Measurements from ENCODE around the gene VRK2. TPM values are rescaled to one million over a fixed set of nuclear protein-coding genes. Genes with fewer than 3 reads are reported as not detected.

The VRK2 gene
- total RNA-seq, 2 donors from 2014 or later = 18.1 to 19.2 TPM

GRCh38 chr2:58122040-58122439 is 75.4 kb downstream of the VRK2 start:
- WGBS = 83% methylated on average over 3 of the region's 3 CpGs
- TF ChIP-seq CTCF (IDR thresholded peaks at IDR 0.05) (no peak), POLR2AphosphoS5 (IDR thresholded peaks at IDR 0.05) (no peak), POLR2A (IDR thresholded peaks at IDR 0.05) (no peak)
- H3K27ac ChIP-seq = no peak overlapping the region
- DNase-seq (ENCODE audit: low spot score) = no peak
- H3K36me3 ChIP-seq = no peaks in the 10 kb centered on the region
- no peak overlapping the region for H3K4me3 ChIP-seq
- no peaks in the 10 kb centered on the region for H3K4me1 ChIP-seq (replicated peaks)
- intact Hi-C loops (cut with DNase I) = no loop called here
- no peaks in the 10 kb centered on the region for H3K9me3 ChIP-seq
- no peaks in the 10 kb centered on the region for H3K27me3 ChIP-seq (replicated peaks; ENCODE audit: insufficient read depth)

- WGBS = 96% methylated on average over 3 of the region's 3 CpGs
- no peak for TF ChIP-seq CTCF (IDR thresholded peaks at IDR 0.05)
- TF ChIP-seq POLR2AphosphoS5 (IDR thresholded peaks at IDR 0.05) = no peak
- TF ChIP-seq POLR2A (IDR thresholded peaks at IDR 0.05) = no peak
Measured at GRCh38 chr2:58122540-58122939, 75.9 kb downstream of the VRK2 start.

GRCh38 chr2:58127111-58127510 is 80.5 kb downstream of the VRK2 start:
- intact Hi-C loops (cut with DNase I) = no loop called here
- TF ChIP-seq CTCF (IDR thresholded peaks at IDR 0.05) (no peak), POLR2AphosphoS5 (IDR thresholded peaks at IDR 0.05) (no peak), POLR2A (IDR thresholded peaks at IDR 0.05) (no peak)
- H3K27me3 ChIP-seq (replicated peaks; ENCODE audit: insufficient read depth) = no peaks in the 10 kb centered on the region

More at GRCh38 chr2:58122540-58122939, 75.9 kb downstream of the VRK2 start:
- no peaks in the 10 kb centered on the region for H3K36me3 ChIP-seq
- no peak overlapping the region for H3K27ac ChIP-seq
- H3K27me3 ChIP-seq (replicated peaks; ENCODE audit: insufficient read depth) = no peaks in the 10 kb centered on the region
- H3K9me3 ChIP-seq = no peaks in the 10 kb centered on the region
- intact Hi-C loops (cut with DNase I) = no loop called here
- no peak overlapping the region for H3K4me3 ChIP-seq
- no peaks in the 10 kb centered on the region for H3K4me1 ChIP-seq (replicated peaks)
- no peak for DNase-seq (ENCODE audit: low spot score)

GRCh38 chr2:58130238-58130637 is 83.6 kb downstream of the VRK2 start:
- no peak for DNase-seq (ENCODE audit: low spot score)
- no peak overlapping the region for H3K27ac ChIP-seq
- WGBS = 93% methylated on average over 2 of the region's 2 CpGs
- intact Hi-C loops (cut with DNase I) = no loop called here
- no peak overlapping the region for H3K4me3 ChIP-seq
- no peaks in the 10 kb centered on the region for H3K9me3 ChIP-seq
- peaks cover 7% of the 10 kb centered on the region for H3K4me1 ChIP-seq (replicated peaks)
- H3K27me3 ChIP-seq (replicated peaks; ENCODE audit: insufficient read depth) = no peaks in the 10 kb centered on the region
- TF ChIP-seq POLR2AphosphoS5 (IDR thresholded peaks at IDR 0.05) (no peak), POLR2A (IDR thresholded peaks at IDR 0.05) (no peak), CTCF (IDR thresholded peaks at IDR 0.05) (no peak)
- no peaks in the 10 kb centered on the region for H3K36me3 ChIP-seq

More at GRCh38 chr2:58127111-58127510, 80.5 kb downstream of the VRK2 start:
- DNase-seq (ENCODE audit: low spot score) = no peak
- H3K9me3 ChIP-seq = no peaks in the 10 kb centered on the region
- H3K36me3 ChIP-seq = no peaks in the 10 kb centered on the region
- H3K4me3 ChIP-seq = no peak overlapping the region
- peaks cover 7% of the 10 kb centered on the region for H3K4me1 ChIP-seq (replicated peaks)
- no peak overlapping the region for H3K27ac ChIP-seq
- WGBS = 96% methylated on average over 3 of the region's 3 CpGs

GRCh38 chr2:58131191-58132011 is 84.8 kb downstream of the VRK2 start:
- Histone ChIP-seq H3K4me1 (replicated peaks) (peaks cover 7% of the 10 kb centered on the region), H3K4me3 (no peak overlapping the region), H3K27ac (no peak overlapping the region), H3K9me3 (no peaks in the 10 kb centered on the region), H3K27me3 (replicated peaks; ENCODE audit: insufficient read depth) (no peaks in the 10 kb centered on the region), H3K36me3 (no peaks in the 10 kb centered on the region)
- no peak for DNase-seq (ENCODE audit: low spot score)
- TF ChIP-seq POLR2A (IDR thresholded peaks at IDR 0.05) = no peak
- WGBS = 45% methylated on average over 5 of the region's 5 CpGs
- intact Hi-C loops (cut with DNase I) = no loop called here
